ENCODE data around the gene SND1. TPM values are rescaled to one million over a fixed set of nuclear protein-coding genes. Genes with fewer than 3 reads are reported as not detected.

SND1 gene
- total and polyA plus RNA-seq, 12 donors = 58.9 to 266 (median 132) TPM

- intact Hi-C loops (cut with DNase I) = no loop called here
- 91 to 97% (median 95%) methylated on average over 3 to 8 of the region's 8 CpGs for WGBS, 4 donors
Measured at GRCh38 chr7:128006550-128007302, 354.7 kb downstream of the SND1 start.

GRCh38 chr7:128007303-128007680, 355.3 kb downstream of the SND1 start:
- TF ChIP-seq POLR2A (IDR thresholded peaks at IDR 0.05) (no peak), CTCF (IDR thresholded peaks at IDR 0.05) (no peak)
- 59 to 71% (median 64%) methylated on average over 3 of the region's 3 CpGs for WGBS, 4 donors
- Histone ChIP-seq H3K9me3 (replicated peaks in 1 of 3) (no peaks in the 10 kb centered on the region), H3K27ac (no peak overlapping the region), H3K4me3 (no peak overlapping the region), H3K4me1 (replicated peaks in 1 of 2) (peaks cover 48 to 90% of the 10 kb centered on the region in 2 donors), H3K36me3 (replicated peaks in 1 of 2) (no peaks in the 10 kb centered on the region), H3K27me3 (no peaks in the 10 kb centered on the region)
- intact Hi-C loops (cut with DNase I) = no loop called here
- no peak for DNase-seq

More at GRCh38 chr7:128006550-128007302, 354.7 kb downstream of the SND1 start:
- DNase-seq = peak in 1 of 7 donors; percentile 15
- Histone ChIP-seq H3K4me1 (replicated peaks in 1 of 2) (peaks cover 48 to 92% of the 10 kb centered on the region in 2 donors), H3K36me3 (replicated peaks in 1 of 2) (no peaks in the 10 kb centered on the region), H3K4me3 (no peak overlapping the region), H3K27ac (peak overlapping the region in 1 of 5 donors; percentile 19), H3K27me3 (no peaks in the 10 kb centered on the region), H3K9me3 (replicated peaks in 1 of 3) (no peaks in the 10 kb centered on the region)
- TF ChIP-seq POLR2A (IDR thresholded peaks at IDR 0.05) = no peak
- no peak for TF ChIP-seq CTCF (IDR thresholded peaks at IDR 0.05)

- Histone ChIP-seq H3K27ac (no peak overlapping the region), H3K27me3 (no peaks in the 10 kb centered on the region), H3K9me3 (replicated peaks in 1 of 3) (no peaks in the 10 kb centered on the region), H3K4me3 (no peak overlapping the region), H3K4me1 (replicated peaks in 1 of 2) (peaks cover 44 to 83% of the 10 kb centered on the region in 2 donors), H3K36me3 (replicated peaks in 1 of 2) (no peaks in the 10 kb centered on the region)
- 76 to 80% (median 79%) methylated on average over 5 of the region's 5 CpGs for WGBS, 4 donors
- intact Hi-C loops (cut with DNase I) = no loop called here
- TF ChIP-seq CTCF (IDR thresholded peaks at IDR 0.05) (no peak), POLR2A (IDR thresholded peaks at IDR 0.05) (no peak)
- DNase-seq = no peak
Measured at GRCh38 chr7:128008141-128008540, 356.1 kb downstream of the SND1 start.

GRCh38 chr7:128008744-128009143, 356.8 kb downstream of the SND1 start:
- Histone ChIP-seq H3K27ac (no peak overlapping the region), H3K9me3 (replicated peaks in 1 of 3) (no peaks in the 10 kb centered on the region), H3K4me3 (no peak overlapping the region), H3K27me3 (no peaks in the 10 kb centered on the region), H3K36me3 (replicated peaks in 1 of 2) (no peaks in the 10 kb centered on the region), H3K4me1 (replicated peaks in 1 of 2) (peaks cover 44 to 78% of the 10 kb centered on the region in 2 donors)
- no peak for DNase-seq
- intact Hi-C loops (cut with DNase I) = no loop called here
- TF ChIP-seq CTCF (IDR thresholded peaks at IDR 0.05) = no peak
- TF ChIP-seq POLR2A (IDR thresholded peaks at IDR 0.05) = no peak
- 91 to 98% (median 94%) methylated on average over 2 of the region's 2 CpGs for WGBS, 4 donors
